ENCODE results near the gene PAK4. TPM values are rescaled to one million over a fixed set of nuclear protein-coding genes. Genes with fewer than 3 reads are reported as not detected.

The PAK4 gene
- total and polyA plus RNA-seq, 2 donors from 2014 or later = 52.5 to 55.6 TPM

GRCh38 chr19:39131255-39131755, 5.7 kb downstream of the PAK4 start:
- Histone ChIP-seq H3K9me3 (ENCODE audit: control insufficient read depth in 2 of 3, insufficient read depth in 1 of 3, low read length in 3 of 3) (no peaks in the 10 kb centered on the region), H3K36me3 (ENCODE audit: control insufficient read depth in 2 of 3, insufficient read depth in 3 of 3, low read length in 3 of 3) (no peaks in the 10 kb centered on the region), H3K9ac (ENCODE audit: low read length in 3 of 3) (peak overlapping the region in 1 of 3 donors; percentile 51), H3K4me3 (ENCODE audit: low read length in 3 of 3) (no peak overlapping the region), H3K4me1 (ENCODE audit: control insufficient read depth in 2 of 3, insufficient read depth in 2 of 3, low read depth in 1 of 3, low read length in 3 of 3) (peaks cover 0 to 69% (median 28%) of the 10 kb centered on the region in 3 donors), H3K27ac (ENCODE audit: low read depth in 2 of 2, low read length in 2 of 2) (peak overlapping the region; percentile 51 to 67), H3K27me3 (ENCODE audit: control insufficient read depth, insufficient read depth, low read length) (no peaks in the 10 kb centered on the region)
- no peak for FAIRE-seq
- TF ChIP-seq, protein P1, sequence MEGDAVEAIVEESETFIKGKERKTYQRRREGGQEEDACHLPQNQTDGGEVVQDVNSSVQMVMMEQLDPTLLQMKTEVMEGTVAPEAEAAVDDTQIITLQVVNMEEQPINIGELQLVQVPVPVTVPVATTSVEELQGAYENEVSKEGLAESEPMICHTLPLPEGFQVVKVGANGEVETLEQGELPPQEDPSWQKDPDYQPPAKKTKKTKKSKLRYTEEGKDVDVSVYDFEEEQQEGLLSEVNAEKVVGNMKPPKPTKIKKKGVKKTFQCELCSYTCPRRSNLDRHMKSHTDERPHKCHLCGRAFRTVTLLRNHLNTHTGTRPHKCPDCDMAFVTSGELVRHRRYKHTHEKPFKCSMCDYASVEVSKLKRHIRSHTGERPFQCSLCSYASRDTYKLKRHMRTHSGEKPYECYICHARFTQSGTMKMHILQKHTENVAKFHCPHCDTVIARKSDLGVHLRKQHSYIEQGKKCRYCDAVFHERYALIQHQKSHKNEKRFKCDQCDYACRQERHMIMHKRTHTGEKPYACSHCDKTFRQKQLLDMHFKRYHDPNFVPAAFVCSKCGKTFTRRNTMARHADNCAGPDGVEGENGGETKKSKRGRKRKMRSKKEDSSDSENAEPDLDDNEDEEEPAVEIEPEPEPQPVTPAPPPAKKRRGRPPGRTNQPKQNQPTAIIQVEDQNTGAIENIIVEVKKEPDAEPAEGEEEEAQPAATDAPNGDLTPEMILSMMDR (IDR thresholded peaks at IDR 0.05; ENCODE audit: borderline replicate concordance, extremely low read depth, insufficient read depth) = no peak
- intact Hi-C loops (cut with DNase I) = no loop called here
- DNase-seq = peak in 3 of 5 donors; percentile 36 to 84 (median 54)

- intact Hi-C loops (cut with DNase I) = no loop called here
- no peak overlapping the region for H3K9ac ChIP-seq (ENCODE audit: low read length in 3 of 3)
- FAIRE-seq (no peak), DNase-seq (peak in 1 of 5 donors; percentile 31)
- H3K4me3 ChIP-seq (ENCODE audit: low read length in 3 of 3) = no peak overlapping the region
- no peaks in the 10 kb centered on the region for H3K27me3 ChIP-seq (ENCODE audit: control insufficient read depth, insufficient read depth, low read length)
- no peaks in the 10 kb centered on the region for H3K9me3 ChIP-seq (ENCODE audit: control insufficient read depth in 2 of 3, insufficient read depth in 1 of 3, low read length in 3 of 3)
- H3K4me1 ChIP-seq (ENCODE audit: control insufficient read depth in 2 of 3, insufficient read depth in 2 of 3, low read depth in 1 of 3, low read length in 3 of 3) = peaks cover 0 to 69% (median 28%) of the 10 kb centered on the region in 3 donors
- H3K36me3 ChIP-seq (ENCODE audit: control insufficient read depth in 2 of 3, insufficient read depth in 3 of 3, low read length in 3 of 3) = no peaks in the 10 kb centered on the region
- H3K27ac ChIP-seq (ENCODE audit: low read depth in 2 of 2, low read length in 2 of 2) = peak overlapping the region; percentile 42 to 54
- TF ChIP-seq, protein P1 (IDR thresholded peaks at IDR 0.05; ENCODE audit: borderline replicate concordance, extremely low read depth, insufficient read depth) = no peak
Measured at GRCh38 chr19:39132344-39132969, 6.9 kb downstream of the PAK4 start.

DNA sequence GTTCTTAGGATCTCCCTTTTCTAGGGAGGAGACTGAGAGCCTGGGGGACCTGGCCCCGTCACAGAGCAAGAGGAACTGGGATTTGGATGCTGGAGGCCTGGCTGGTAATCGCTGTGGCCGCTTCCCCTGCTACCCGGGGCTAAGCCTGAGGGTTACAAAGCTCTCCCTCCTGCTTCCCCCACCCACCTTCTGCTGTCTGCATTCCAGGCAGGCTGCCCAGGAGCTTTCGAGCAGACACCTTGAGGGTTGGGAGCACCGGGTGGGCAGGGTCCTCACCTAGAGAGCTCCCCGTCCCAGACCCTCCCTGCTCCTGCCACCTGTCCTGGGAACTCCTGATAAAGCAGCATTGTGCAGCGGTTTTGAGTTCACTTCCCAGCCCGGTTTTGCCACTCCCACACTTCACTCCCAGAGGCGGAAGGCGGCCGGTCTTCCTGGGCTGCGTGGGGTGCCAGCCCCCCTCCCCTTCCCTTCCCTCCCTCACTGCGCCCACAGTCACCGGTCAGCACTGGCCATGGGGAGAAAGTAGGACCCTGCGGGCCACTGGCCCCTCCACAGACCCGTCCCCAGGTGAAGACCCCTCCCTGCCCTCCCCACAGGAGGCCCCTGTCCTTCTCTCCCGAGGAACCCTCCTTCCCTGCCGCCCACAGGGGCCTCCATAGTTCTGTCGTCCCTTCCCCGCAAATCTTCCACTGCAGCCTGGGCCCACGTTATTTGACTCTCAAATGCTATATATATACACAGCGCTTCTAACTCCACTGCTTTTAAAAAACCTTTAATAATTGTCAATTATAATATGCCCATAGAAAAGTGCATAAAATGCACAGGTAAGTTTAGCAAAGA, 8.1 kb downstream of the PAK4 start:
- FAIRE-seq = no peak
- Histone ChIP-seq H3K36me3 (ENCODE audit: control insufficient read depth in 2 of 3, insufficient read depth in 3 of 3, low read length in 3 of 3) (no peaks in the 10 kb centered on the region), H3K27ac (ENCODE audit: low read depth in 2 of 2, low read length in 2 of 2) (peak overlapping the region; percentile 5 to 7), H3K9me3 (ENCODE audit: control insufficient read depth in 2 of 3, insufficient read depth in 1 of 3, low read length in 3 of 3) (no peaks in the 10 kb centered on the region), H3K4me1 (ENCODE audit: control insufficient read depth in 2 of 3, insufficient read depth in 2 of 3, low read depth in 1 of 3, low read length in 3 of 3) (peaks cover 0 to 61% (median 25%) of the 10 kb centered on the region in 3 donors), H3K27me3 (ENCODE audit: control insufficient read depth, insufficient read depth, low read length) (no peaks in the 10 kb centered on the region), H3K4me3 (ENCODE audit: low read length in 3 of 3) (no peak overlapping the region), H3K9ac (ENCODE audit: low read length in 3 of 3) (peak overlapping the region in 1 of 3 donors; percentile 25)
- DNase-seq = peak in 4 of 5 donors; percentile 60 to 66 (median 63)
- intact Hi-C loops (cut with DNase I) = no loop called here
- TF ChIP-seq, protein P1 (IDR thresholded peaks at IDR 0.05; ENCODE audit: borderline replicate concordance, extremely low read depth, insufficient read depth) = no peak
